Neural crest cell (in vitro differentiated cells): ENCODE data around the gene PREX1. TPM values are rescaled to one million over a fixed set of nuclear protein-coding genes. Genes with fewer than 3 reads are reported as not detected.

Source experiments
- DNase-seq: peaks from one replicate; pipeline ENCODE4 v3.0.0; 2021; ENCODE audit warnings: low read depth, mixed read lengths, low spot score
- H3K27ac Mint-ChIP-seq: one replicate; pipeline ENCODE4 v1.8.0; 2021; ENCODE audit warnings: mild to moderate bottlenecking, mixed read lengths; ENCODE audit not compliant: unreplicated experiment
- H3K27me3 Mint-ChIP-seq: 2 replicates; pipeline ENCODE4 v1.8.0; 2021; ENCODE audit warnings: low read depth, mild to moderate bottlenecking, mixed read lengths
- H3K36me3 Mint-ChIP-seq: 2 replicates; pipeline ENCODE4 v1.8.0; 2021; ENCODE audit warnings: low read depth, mild to moderate bottlenecking, mixed read lengths
- H3K4me1 Mint-ChIP-seq: 2 replicates; pipeline ENCODE4 v1.8.0; 2021; ENCODE audit warnings: mixed read lengths
- H3K4me3 Mint-ChIP-seq: one replicate; pipeline ENCODE4 v1.8.0; 2021; ENCODE audit warnings: mild to moderate bottlenecking, mixed read lengths
- H3K9me3 Mint-ChIP-seq: 2 replicates; pipeline ENCODE4 v1.8.0; 2021; ENCODE audit warnings: mixed read lengths
- CTCF ChIP-seq: fragments of 200-600 bp; sonication (generic); conservative IDR thresholded peaks from 2 replicates; pipeline ENCODE4 v1.5.0; 2021; ENCODE audit warnings: antibody characterized with exemption, mild to moderate bottlenecking
- total RNA-seq: library from RNA; stranded (reverse); gene quantifications from 2 replicates; pipeline ENCODE4 v1.2.1, GENCODE V29; 2021

PREX1 gene
- total RNA-seq, 1 donor from 2014 or later = 72.4 TPM

DNA sequence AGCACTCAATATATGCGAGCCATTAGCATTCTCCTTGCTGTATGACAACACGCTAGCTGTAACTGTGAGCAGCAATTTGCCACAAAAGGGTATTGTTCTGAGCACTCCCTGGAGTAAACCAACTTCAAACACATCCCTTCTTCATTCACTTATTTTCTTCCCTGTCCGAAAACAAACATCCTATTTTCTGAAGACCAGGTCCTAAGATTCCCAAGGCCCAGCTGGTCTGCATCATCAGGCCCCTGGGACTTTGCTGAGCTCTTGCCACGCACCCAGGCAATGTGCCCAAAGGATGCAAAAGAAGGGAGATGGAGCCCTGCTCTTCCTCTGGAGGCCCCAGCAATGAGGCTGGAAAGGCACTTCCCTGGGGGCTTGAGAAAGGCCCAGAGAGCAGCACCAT is 118.1 kb downstream of the PREX1 start:
- Mint-ChIP-seq H3K27me3 (no peaks in the 10 kb centered on the region), H3K4me3 (peak overlapping the region; percentile 35), H3K4me1 (peaks cover 42% of the 10 kb centered on the region), H3K9me3 (no peaks in the 10 kb centered on the region), H3K27ac (peak overlapping the region; percentile 22), H3K36me3 (peaks cover 8% of the 10 kb centered on the region)
- no peak for TF ChIP-seq CTCF
- no peak for DNase-seq

DNA sequence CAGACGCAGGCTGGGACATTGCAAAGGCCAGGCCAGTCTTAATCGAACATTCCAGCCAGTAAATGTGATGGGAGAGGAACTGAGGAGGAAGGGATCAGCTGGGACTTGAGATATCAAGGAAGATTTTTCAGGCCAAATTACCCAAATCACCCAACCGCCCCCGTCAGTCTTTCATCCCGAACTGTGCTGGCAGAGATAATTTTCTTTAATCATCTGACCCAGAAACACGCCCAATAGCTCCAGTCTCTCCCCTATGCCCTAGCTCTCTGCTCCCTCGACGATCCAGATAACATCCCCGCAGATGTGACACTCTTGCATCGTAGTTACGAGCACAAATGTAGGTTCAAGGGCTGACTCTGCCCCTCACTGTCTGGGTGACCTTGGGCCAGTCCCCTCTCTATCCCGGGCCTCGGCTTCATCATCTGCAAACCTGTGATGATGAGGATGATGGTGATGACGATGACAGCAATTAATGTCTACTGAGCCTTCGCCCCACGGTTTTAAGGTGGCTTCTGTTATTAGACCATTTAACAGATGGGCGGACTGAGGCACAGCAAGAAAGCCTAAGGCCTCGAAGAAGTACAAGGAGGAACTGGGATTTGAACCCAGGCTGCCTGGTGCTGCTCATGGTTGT is 118.6 kb downstream of the PREX1 start:
- H3K36me3 Mint-ChIP-seq = peaks cover 8% of the 10 kb centered on the region
- H3K27me3 Mint-ChIP-seq = no peaks in the 10 kb centered on the region
- DNase-seq = no peak
- no peak for TF ChIP-seq CTCF
- peaks cover 42% of the 10 kb centered on the region for H3K4me1 Mint-ChIP-seq
- H3K4me3 Mint-ChIP-seq = no peak overlapping the region
- no peaks in the 10 kb centered on the region for H3K9me3 Mint-ChIP-seq
- peak overlapping the region; percentile 78 for H3K27ac Mint-ChIP-seq

- no peak for DNase-seq
- TF ChIP-seq CTCF = no peak
- H3K4me1 Mint-ChIP-seq = peaks cover 42% of the 10 kb centered on the region
- H3K27ac Mint-ChIP-seq = peak overlapping the region; percentile 94
- H3K36me3 Mint-ChIP-seq = peaks cover 8% of the 10 kb centered on the region
- H3K9me3 Mint-ChIP-seq = no peaks in the 10 kb centered on the region
- H3K27me3 Mint-ChIP-seq = no peaks in the 10 kb centered on the region
- no peak overlapping the region for H3K4me3 Mint-ChIP-seq
These were observed 119.2 kb downstream of the PREX1 start for GRCh38 chr20:48708630-48709029.

DNA sequence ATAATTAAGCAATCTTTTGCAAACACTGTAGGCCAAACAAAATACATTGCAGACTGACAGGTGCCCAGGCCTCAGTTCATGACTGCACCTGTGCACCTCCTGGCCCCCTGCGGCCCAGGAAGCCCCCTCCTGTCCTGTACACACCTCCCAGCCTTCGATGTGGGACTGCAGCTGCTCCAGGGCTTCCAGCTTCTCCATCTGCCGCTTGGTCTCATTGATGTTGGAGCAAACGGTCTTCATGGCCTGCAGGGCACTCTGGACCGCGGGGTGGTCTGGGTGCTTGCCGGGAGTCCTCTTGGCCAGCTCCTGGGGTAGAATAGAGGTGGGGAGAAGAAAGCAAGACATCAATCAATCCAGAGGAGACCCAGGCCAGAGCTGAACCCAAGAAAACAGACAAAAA is 119.7 kb downstream of the PREX1 start:
- no peak for TF ChIP-seq CTCF
- no peak for DNase-seq
- no peaks in the 10 kb centered on the region for H3K9me3 Mint-ChIP-seq
- H3K4me3 Mint-ChIP-seq = no peak overlapping the region
- peaks cover 8% of the 10 kb centered on the region for H3K36me3 Mint-ChIP-seq
- no peak overlapping the region for H3K27ac Mint-ChIP-seq
- H3K27me3 Mint-ChIP-seq = no peaks in the 10 kb centered on the region
- H3K4me1 Mint-ChIP-seq = peaks cover 42% of the 10 kb centered on the region

- peaks cover 8% of the 10 kb centered on the region for H3K36me3 Mint-ChIP-seq
- TF ChIP-seq CTCF = no peak
- no peaks in the 10 kb centered on the region for H3K9me3 Mint-ChIP-seq
- DNase-seq = no peak
- H3K27me3 Mint-ChIP-seq = no peaks in the 10 kb centered on the region
- H3K4me1 Mint-ChIP-seq = peaks cover 34% of the 10 kb centered on the region
- H3K4me3 Mint-ChIP-seq = no peak overlapping the region
- H3K27ac Mint-ChIP-seq = peak overlapping the region; percentile 71
These were observed 121.0 kb downstream of the PREX1 start for GRCh38 chr20:48706710-48707365.
